OCI-LY7 (cell line): ENCODE results near the gene CBX2.
A peak's percentile ranks its signal among the peaks of the same experiment; 100 is the strongest.

Experiments used
- EZH2phosphoT487 ChIP-seq: fragments of 200-600 bp; sonication (generic); IDR thresholded peaks from 2 replicates; pipeline ENCODE4 v1.6.1; 2018; ENCODE audit warnings: low read depth, borderline replicate concordance, mild to moderate bottlenecking, mixed run types, antibody characterized with exemption, low read length, moderate library complexity, mixed read lengths
- TF ChIP-seq, protein P1 (sequence below): fragments of 200-600 bp; sonication (generic); conservative IDR thresholded peaks from 2 replicates; pipeline ENCODE4 v1.5.1; 2014; ENCODE audit warnings: mild to moderate bottlenecking, antibody characterized with exemption, low read length, moderate library complexity, mixed read lengths

DNA sequence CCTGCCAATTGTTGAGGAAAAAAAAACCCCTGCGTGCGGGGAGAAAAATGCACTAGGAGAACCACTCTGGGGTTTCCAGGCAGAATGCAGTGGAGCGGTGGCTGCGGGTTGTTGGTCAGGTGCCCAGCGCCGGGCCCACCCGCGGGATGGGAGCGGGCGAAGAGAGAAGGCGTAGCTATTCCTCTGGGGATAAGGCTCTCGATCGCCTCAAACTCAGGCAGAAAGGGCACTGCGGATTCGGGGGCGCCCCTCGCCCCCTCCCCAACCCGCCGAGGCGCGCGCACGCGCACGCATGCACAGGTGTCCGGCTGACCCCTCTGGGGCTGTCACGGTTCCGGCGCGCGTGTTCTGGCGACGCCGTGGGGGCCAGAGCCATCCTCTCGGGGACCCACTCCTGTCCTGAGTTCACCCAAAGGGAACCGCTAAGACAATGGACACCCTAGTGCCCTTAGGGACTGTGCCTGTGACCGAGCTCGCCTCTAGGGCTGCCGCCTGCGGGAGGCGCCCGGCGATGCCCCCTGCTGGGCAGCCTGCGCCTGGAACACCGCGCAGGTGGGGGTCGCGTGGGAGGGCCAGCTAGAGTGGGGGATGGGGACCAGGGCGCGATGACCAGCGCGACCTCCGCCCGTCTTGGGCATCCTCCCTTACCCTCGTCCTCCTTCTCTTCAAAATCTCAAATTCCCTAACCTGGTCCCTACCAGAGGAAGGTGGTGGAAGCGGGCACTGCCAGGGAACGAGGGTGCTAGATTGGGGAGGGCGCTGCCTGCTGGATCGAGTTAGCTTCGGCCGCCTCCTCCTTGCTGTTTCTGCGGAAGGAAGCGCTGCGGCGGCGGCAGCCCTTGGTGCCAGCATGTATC lies 33.3 kb downstream of the CBX2 start:
- TF ChIP-seq, protein P1, sequence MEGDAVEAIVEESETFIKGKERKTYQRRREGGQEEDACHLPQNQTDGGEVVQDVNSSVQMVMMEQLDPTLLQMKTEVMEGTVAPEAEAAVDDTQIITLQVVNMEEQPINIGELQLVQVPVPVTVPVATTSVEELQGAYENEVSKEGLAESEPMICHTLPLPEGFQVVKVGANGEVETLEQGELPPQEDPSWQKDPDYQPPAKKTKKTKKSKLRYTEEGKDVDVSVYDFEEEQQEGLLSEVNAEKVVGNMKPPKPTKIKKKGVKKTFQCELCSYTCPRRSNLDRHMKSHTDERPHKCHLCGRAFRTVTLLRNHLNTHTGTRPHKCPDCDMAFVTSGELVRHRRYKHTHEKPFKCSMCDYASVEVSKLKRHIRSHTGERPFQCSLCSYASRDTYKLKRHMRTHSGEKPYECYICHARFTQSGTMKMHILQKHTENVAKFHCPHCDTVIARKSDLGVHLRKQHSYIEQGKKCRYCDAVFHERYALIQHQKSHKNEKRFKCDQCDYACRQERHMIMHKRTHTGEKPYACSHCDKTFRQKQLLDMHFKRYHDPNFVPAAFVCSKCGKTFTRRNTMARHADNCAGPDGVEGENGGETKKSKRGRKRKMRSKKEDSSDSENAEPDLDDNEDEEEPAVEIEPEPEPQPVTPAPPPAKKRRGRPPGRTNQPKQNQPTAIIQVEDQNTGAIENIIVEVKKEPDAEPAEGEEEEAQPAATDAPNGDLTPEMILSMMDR, result peak; percentile 89
- peak; percentile 96 for TF ChIP-seq EZH2phosphoT487
